K562 (cell line): ENCODE results near the gene REEP3. TPM values are rescaled to one million over a fixed set of nuclear protein-coding genes. Genes with fewer than 3 reads are reported as not detected.

Source experiments
- BRD4 ChIP-seq: fragments of 200-600 bp; sonication (generic); IDR thresholded peaks from 2 replicates; pipeline ENCODE4 v1.6.1; 2017; ENCODE audit warnings: inconsistent platforms
- ESRRB ChIP-seq: fragments of 250-450 bp; sonication (Bioruptor Pico); IDR thresholded peaks from 2 replicates; pipeline ENCODE4 v1.5.0; 2020; ENCODE audit warnings: mild to moderate bottlenecking, moderate library complexity, borderline replicate concordance
- FOXK1 ChIP-seq: sonication (generic); formaldehyde crosslinking; IDR thresholded peaks from 2 replicates; pipeline ENCODE4 v1.8.0; 2022; ENCODE audit warnings: missing genetic modification reagents, mild to moderate bottlenecking, borderline replicate concordance
- GTF2B ChIP-seq: IDR thresholded peaks from 2 replicates; pipeline ENCODE4 v1.6.1; 2011; ENCODE audit not compliant: insufficient read length; ENCODE audit errors: extremely low read depth
- IRF9 ChIP-seq: fragments of 450-650 bp; IDR thresholded peaks from 2 replicates; pipeline ENCODE4 v1.6.1; 2016; ENCODE audit warnings: missing biosample characterization, missing genetic modification characterization
- PBX2 ChIP-seq, 2 experiments: IDR thresholded peaks in 1 of 2; conservative IDR thresholded peaks in 1 of 2; 2 replicates each; pipeline ENCODE4 v1.6.1; 2016; ENCODE audit warnings: low read depth in 2 of 2, mild to moderate bottlenecking in 1 of 2, missing compliant biosample characterization in 1 of 2, missing genetic modification characterization in 1 of 2, moderate library complexity in 1 of 2
- SMARCB1 ChIP-seq: IDR thresholded peaks from 2 replicates; pipeline ENCODE4 v1.6.1; 2011; ENCODE audit warnings: improper control_type of control experiment, low read depth; ENCODE audit not compliant: insufficient read length
- SMARCE1 ChIP-seq: fragments of 450-650 bp; IDR thresholded peaks from 2 replicates; pipeline ENCODE4 v1.7.1; 2016; ENCODE audit warnings: mild to moderate bottlenecking
- TCF3 ChIP-seq: sonication (generic); formaldehyde crosslinking; IDR thresholded peaks from 2 replicates; pipeline ENCODE4 v1.4.0; 2020; ENCODE audit warnings: mild to moderate bottlenecking, missing genetic modification reagents
- TEAD1 ChIP-seq, 2 experiments: fragments of 450-650 bp in 1 of 2; sonication (generic) in 1 of 2; formaldehyde crosslinking; IDR thresholded peaks; 2 replicates each; pipeline versions ENCODE4 v1.4.0 to v1.8.0; 2020 to 2022; ENCODE audit warnings: mild to moderate bottlenecking in 2 of 2, missing genetic modification reagents in 1 of 2
- YY1 ChIP-seq, 3 experiments: IDR thresholded peaks; 2 replicates each; pipeline ENCODE4 v1.6.1; 2011; ENCODE audit warnings: low read length in 2 of 3, mild to moderate bottlenecking in 2 of 3, moderate library complexity in 2 of 3, borderline replicate concordance in 1 of 3, control low read depth in 1 of 3, low read depth in 1 of 3; ENCODE audit not compliant: insufficient read depth in 3 of 3, insufficient replicate concordance in 2 of 3, control insufficient read depth in 1 of 3, insufficient read length in 1 of 3; ENCODE audit errors: extremely low read depth in 1 of 3
- ZBTB34 ChIP-seq: fragments of 250-450 bp; sonication (Bioruptor Pico); IDR thresholded peaks from 2 replicates; pipeline ENCODE4 v1.8.0; 2021; ENCODE audit warnings: mild to moderate bottlenecking, moderate library complexity
- ZNF551 ChIP-seq: fragments of 250-450 bp; sonication (Bioruptor Pico); IDR thresholded peaks from 2 replicates; pipeline ENCODE4 v1.5.0; 2021; ENCODE audit warnings: mild to moderate bottlenecking, moderate library complexity
- ZNF583 ChIP-seq: fragments of 250-450 bp; sonication (Bioruptor Pico); IDR thresholded peaks from 2 replicates; pipeline ENCODE4 v1.4.0; 2020
- ZNF589 ChIP-seq: fragments of 200-800 bp; sonication (Bioruptor generic); IDR thresholded peaks from 2 replicates; pipeline ENCODE4 v1.6.1; 2016; ENCODE audit warnings: low read depth, missing genetic modification characterization, missing compliant biosample characterization
- ZNF639 ChIP-seq, 2 experiments: fragments of 200-800 bp in 1 of 2; sonication (Bioruptor generic) in 1 of 2; sonication (generic) in 1 of 2; formaldehyde crosslinking in 1 of 2; IDR thresholded peaks in 1 of 2; conservative IDR thresholded peaks in 1 of 2; 2 replicates each; pipeline versions ENCODE4 v1.5.0 to v1.6.1; 2016 to 2020; ENCODE audit warnings: missing compliant biosample characterization in 1 of 2, missing genetic modification characterization in 1 of 2, missing genetic modification reagents in 1 of 2
- ZSCAN29 ChIP-seq: fragments of 450-650 bp; IDR thresholded peaks from 2 replicates; pipeline ENCODE4 v1.6.1; 2017
- ZZZ3 ChIP-seq: fragments of 450-650 bp; IDR thresholded peaks from 2 replicates; pipeline ENCODE4 v1.6.1; 2016; ENCODE audit warnings: antibody characterized with exemption, mild to moderate bottlenecking, moderate library complexity
- polyA plus RNA-seq, 8 experiments: library from polyadenylated mRNA; depleted of rRNA in 4 of 8; stranded (reverse) in 5 of 8; unstranded in 3 of 8; fragments of >200 nt; fragmentation: Nextera tagmentation in 2 of 8; fragmentation: Illumina TruSeq in 1 of 8; extraction: Ambion mirVana in 2 of 8; extraction: Trizol in 1 of 8; gene quantifications; 2 replicates each; pipeline versions ENCODE4 v1.2.1 to v1.2.3, GENCODE V29; 2011 to 2014; ENCODE audit warnings: inconsistent platforms in 1 of 8, missing spikeins in 1 of 8
- total RNA-seq, 7 experiments: library from RNA; depleted of rRNA in 6 of 7; stranded (reverse); fragments of >200 nt in 6 of 7; fragmentation: Illumina TruSeq in 2 of 7; extraction: Trizol in 2 of 7; gene quantifications; 2 replicates each; pipeline versions ENCODE4 v1.2.1 to v1.2.3, GENCODE V29; 2011 to 2021; ENCODE audit warnings: low replicate concordance in 1 of 7

REEP3 gene
- total and polyA plus RNA-seq, 9 of the 15 experiments (the other 6 are each of a cell fraction or from before 2014, with no cell fraction given) = 3.4 to 13.4 (median 9.2) TPM

- no peak for TF ChIP-seq TCF3 (CRISPR knock-in tag)
- no peak for TF ChIP-seq ZZZ3
- TF ChIP-seq ESRRB (CRISPR knock-in tag) = no peak
- no peak for TF ChIP-seq ZSCAN29
- TF ChIP-seq YY1 (IDR thresholded peaks at IDR 0.05; ENCODE audit: borderline replicate concordance in 1 of 3, control insufficient read depth in 1 of 3, extremely low read depth in 1 of 3, insufficient read depth in 3 of 3, insufficient read length in 1 of 3, insufficient replicate concordance in 2 of 3, low read depth in 1 of 3, low read length in 2 of 3) = peak in 1 of 3 experiments; percentile 48
- no peak for TF ChIP-seq ZNF551 (CRISPR knock-in tag)
- TF ChIP-seq ZNF589 (CRISPR knock-in tag) = no peak
- TF ChIP-seq IRF9 (tag) = no peak
- no peak for TF ChIP-seq ZBTB34
- no peak for TF ChIP-seq BRD4
- peak; percentile 91; the same call in 1 of the 2 replicates for TF ChIP-seq FOXK1 (CRISPR knock-in tag)
- no peak for TF ChIP-seq SMARCE1
- TF ChIP-seq GTF2B = no peak
- TF ChIP-seq SMARCB1 = no peak
- TF ChIP-seq TEAD1 (CRISPR knock-in tag; IDR thresholded peaks at IDR 0.05) = no peak; a peak in 1 of 4 replicates
- TF ChIP-seq ZNF583 (CRISPR knock-in tag) = no peak
- no peak; a peak in 1 of 4 replicates for TF ChIP-seq ZNF639 (CRISPR knock-in tag; conservative IDR thresholded peaks at IDR 0.05 in 1 of 2, IDR thresholded peaks at IDR 0.05 in 1 of 2)
- no peak for TF ChIP-seq PBX2 (CRISPR knock-in tag; IDR thresholded peaks at IDR 0.05; ENCODE audit: low read depth)
- TF ChIP-seq PBX2 (tag; conservative IDR thresholded peaks at IDR 0.05; ENCODE audit: low read depth) = peak; percentile 46; the same call in 1 of the 2 replicates
Measured at GRCh38 chr10:63520500-63521415, at the start of gene REEP3 (continued).
